Measurements from ENCODE around the gene CAMTA1.

The CAMTA1 gene

DNA sequence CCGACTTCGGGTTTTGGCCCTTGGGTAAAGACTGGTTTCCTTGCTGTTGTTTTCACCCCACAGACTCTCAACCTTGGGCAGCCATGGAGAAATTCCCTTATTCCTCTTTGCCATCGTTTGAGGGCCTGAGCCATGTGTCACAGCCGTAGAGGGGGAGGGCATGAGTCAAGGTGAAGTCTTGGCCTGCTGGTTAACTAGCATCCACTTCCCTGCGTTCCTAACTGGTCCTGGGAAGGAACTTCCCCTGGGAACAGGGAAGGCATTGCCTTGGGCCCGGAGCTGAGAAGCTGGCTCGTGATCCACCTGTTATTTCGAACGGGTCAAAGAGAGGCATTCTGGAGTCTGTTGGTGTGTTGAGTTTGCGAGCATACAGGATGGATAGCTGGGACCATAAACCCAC lies 464.9 kb downstream of the CAMTA1 start:
- DNase-seq, result no peak

DNA sequence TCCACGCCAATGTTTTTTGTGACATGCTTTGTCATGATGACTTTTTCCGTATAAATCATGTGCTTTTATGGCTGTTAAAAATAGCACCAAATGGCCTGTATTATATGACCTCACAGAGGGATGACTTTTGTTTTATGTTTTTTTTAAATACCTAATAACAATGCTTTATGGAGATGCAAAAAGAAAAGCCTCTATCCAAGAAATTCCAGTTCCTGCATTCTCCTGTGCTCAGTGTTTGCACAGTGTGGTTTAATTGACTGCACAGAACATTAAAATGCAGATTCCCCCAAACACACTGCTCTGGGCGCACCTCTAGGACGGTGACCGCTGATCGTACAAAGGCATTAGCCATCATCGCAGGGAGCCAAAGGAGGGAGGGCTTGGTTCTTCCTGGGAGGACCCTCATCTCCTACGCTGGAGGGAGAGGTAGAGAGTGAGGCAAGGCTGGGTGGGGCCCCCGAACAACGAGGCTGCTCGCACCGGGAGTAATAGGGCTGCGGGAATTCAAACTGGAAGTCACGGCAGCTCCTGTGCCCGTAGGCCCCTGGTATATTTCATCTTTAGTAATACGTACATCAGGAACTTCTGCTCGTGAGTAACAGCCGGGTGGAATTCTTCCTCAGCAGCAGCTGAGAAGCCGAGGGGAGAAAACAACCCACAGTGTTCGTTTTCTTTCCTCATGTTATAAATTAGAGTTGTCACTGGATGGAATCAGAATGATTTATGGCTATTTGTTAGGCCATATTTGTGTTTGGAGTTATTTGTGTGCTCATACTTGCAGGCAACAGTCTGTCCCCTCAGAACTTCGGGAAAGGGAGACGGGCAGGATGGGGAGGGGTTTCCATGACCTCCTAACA lies 465.6 kb downstream of the CAMTA1 start:
- DNase-seq, result no peak

DNA sequence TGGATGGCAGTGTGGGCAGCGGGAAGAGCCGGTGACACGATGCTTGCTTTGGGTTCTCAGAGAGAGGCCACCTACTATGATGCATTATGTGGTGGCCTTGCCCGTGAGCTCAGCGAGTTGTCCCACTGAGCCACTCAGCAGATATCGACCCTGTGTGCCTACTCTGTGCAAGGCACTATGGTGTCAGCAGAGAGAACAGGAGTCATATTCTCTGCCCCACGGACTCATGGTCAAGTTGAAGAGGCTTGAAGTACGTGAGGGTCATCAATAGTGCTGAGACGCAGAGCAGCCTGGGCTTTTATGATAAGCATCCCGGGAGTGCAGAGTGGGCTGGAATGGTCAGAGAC lies 466.2 kb downstream of the CAMTA1 start:
- no peak for DNase-seq

DNA sequence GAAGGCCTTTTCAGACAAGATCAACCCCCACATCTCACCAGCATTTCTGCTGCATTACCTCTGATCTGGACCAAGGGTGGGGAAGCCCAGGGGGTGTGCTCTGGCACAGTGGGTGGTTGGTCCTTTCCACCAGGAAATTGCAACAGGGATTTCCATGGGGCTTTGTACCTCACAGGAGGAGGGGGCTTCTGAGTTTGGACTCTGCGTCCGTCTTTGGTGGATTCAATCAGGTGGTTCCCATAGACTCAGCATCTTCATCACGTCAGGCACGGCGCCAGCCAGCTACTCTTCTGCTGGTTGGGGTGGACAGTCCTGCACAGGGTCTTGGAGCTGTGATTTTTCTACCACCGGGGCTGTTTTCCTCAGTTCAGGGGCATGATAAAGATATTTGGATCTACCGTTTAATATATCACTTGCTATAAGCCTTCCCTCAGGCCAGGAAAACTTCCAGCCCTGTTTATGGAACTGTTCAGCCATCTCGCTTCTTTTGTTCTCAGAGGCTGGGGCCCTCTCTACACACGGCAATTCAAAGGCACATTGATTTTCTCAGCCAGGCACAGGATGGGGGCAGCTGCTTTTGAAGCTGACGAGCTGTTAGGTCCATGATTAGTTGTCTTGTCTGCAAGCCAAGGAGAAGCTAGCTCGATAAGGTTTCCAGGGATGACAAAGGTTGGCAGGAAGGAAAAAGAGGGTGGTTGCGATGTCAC lies 467.3 kb downstream of the CAMTA1 start:
- no peak for DNase-seq

DNA sequence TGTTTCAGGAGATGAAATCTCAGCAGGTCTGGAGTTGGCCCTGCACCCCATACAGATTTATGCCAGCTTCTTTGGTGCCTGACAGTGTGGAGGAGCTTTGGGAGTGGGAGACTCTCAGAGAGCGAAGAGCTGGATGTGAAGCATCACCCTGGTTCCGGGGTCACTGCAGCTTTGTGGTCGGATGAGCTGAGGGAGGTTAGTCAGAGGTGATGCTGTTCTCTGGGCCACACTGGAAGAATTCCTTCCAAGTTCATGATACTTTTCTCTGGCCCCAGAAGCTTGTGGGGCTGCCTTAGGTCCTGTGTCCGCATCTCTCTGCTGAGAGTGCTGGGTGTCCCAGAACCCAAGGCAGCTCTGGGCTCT lies 467.8 kb downstream of the CAMTA1 start:
- no peak for DNase-seq

DNA sequence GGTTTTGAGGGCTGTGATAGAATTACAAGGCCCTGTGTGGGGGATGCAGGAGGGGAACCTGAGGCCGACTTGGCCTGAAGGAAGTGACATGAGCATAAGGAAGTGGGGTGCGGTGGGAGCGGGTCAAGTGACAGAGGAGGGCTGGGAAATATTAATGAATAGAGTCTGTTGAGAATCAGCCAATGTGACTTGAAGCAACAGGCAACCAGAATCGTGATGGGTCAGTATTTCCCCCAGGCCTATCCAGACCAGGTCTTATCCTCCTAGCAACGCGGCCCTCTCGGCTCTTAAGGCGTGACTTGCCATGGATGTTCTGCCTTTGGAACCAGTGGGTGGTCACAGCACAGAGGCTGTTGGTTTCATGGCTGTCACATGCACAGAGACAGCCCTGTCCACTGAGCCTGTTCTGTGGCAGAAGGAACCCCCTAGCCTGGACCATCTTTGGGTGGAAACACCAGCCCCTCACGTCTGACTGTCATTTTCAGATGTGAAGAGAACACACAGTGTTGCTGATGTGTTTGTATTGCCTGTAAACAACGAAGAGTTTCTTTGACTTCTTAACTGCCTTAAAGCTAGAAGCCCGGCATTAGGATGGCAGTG lies 468.8 kb downstream of the CAMTA1 start:
- no peak for DNase-seq

DNA sequence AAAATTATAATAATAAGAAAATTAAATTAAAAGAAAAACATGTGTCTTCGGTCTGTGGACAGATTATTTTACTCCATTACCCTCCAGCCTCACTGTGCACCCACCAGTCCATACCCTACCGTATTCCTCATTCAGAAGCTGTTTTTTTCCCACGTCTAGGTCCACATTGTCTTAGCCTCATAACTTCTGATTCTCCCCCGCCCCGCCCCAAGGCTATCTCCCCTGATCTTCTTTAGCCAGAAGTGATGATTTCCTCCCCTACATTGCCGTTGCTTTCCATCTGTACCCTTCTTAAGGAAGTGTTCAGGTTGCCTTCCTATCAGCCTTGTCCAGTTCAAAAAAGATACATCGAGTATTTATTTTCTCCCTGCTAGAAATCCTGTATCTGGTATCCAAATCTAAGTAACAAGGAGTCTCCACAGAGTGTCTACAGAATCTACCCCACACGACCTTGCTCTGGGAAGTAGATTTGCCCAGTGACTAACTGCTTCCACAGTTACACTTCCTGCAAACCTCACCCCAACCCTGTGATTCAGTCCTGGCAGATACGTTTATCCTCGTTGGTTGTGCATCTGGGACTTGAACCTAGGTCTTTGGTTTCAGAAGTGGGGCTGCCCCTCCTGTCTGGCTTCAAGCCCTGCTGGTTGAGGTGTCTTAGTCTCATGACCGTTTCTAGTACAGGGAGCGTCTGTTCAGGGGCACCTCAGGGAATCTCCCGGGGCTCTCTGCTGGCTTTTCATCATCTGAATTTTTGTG lies 470.2 kb downstream of the CAMTA1 start:
- DNase-seq, result no peak

DNA sequence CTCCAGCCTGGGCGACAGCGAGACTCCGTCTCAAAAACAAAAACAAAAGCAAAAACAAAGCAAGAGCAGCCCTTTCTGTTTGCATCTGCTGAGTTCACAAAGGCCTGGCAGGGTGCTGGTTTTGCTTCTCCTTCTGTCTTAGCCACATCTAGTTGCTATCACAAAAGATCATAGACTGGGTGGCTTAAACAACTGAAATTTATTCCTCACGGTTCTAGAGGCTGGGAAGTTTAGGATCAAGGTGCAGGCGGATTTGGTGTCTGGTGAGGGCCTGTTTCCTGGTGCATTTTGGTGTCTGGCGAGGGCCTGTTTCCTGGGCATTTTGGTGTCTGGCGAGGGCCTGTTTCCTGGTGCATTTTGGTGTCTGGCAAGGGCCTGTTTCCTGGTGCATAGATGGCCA lies 471.3 kb downstream of the CAMTA1 start:
- DNase-seq, result no peak

DNA sequence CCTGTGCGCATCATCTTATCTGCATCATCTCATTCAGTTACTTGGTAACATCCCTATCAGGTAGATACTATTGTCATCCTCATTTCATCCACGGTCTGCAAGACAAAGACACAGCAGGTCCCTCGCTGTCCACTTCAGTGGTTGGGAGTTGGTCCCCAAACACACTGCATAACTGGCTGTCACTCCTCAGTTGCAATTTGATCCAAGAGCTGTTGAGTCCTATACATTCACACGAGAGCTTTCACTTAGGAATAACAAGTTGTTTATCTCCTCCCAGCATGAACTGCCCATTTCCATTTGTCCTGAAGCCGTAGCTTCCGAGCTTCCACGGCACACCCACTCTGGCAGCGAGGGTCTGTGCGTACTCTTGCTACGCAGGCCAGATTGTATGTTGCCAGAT lies 472.0 kb downstream of the CAMTA1 start:
- DNase-seq, result no peak

DNA sequence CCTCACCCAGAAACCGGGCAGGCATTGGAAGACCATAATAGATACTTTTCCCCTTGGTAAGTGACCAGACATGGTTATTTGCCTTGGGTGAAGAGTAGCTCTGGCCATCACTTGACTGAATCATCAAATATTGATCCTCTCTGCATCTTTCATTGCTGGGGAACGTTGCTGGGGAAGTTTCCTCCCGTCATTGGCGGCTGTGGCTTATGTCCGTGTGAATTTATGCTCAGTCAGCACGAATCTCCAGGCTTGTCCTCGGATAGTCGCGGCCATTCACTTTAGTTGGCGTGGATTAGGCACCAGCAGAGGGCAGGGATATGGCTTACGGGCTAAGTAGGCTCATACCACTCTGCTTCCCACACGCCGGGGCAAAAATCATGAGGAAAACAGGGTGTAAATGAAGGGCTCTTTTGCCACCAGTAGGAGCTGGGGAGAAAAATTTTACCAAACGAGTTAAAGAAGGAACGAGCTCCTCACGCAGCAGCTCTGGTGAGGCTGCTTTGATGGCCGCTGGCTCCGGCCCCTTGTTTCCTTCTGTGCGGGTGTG lies 473.4 kb downstream of the CAMTA1 start:
- no peak for DNase-seq

DNA sequence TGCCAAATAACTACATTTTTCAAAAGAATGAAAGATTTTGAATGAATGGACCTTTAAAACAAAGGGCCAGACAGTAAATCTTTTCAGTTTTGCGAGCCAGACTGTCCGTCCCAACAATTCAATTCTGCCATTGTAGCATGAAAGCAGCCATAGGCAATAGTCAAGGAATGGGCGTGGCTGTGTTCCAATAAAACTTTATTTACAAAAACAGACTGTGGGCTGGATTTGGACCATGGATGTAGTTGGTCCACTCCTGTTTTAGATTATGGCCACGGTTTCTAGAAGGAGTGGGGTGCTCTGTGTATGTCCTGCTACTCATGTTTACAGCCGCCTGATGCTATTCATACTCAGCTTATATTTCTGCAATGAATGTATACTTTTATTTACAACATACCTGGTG lies 474.7 kb downstream of the CAMTA1 start:
- no peak for DNase-seq

DNA sequence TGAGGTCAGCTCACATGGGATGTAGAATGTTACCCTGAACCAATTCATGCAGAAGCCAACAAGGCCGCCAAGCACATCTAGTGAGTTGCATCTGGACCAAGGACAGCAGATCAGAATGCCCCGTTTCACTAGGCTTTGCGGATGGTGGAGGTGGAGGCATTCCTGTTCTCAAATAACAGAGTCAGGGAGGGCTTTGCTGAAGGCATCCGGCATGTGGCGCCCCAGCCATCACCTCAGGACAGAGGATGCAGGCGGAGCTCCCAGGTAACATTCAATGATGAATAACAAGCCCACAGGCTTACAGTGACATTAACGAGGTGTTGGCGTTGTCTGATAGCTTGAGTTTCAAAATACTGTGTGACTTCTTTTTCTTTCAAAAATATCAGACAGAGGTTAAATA lies 476.2 kb downstream of the CAMTA1 start:
- no peak for DNase-seq

DNA sequence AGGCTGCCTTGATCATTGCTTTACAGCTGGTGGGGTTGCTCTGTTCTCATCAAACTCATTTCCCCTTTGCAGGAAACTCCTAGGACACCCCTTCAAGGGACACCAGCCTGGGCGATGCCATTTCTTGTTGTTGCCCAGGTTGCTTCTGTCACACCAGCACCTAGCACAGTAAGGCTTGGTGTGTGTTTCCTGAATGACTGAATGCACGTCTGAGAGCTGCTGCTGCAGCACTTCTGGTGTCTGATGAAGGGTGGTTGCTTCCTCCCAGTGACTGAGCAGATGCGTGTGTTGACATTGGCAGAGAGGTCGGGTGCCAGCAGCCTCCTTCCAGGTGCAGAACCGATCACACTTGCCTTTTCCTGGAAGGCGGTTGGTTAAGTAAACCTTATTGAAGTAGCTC lies 477.4 kb downstream of the CAMTA1 start:
- DNase-seq, result no peak

DNA sequence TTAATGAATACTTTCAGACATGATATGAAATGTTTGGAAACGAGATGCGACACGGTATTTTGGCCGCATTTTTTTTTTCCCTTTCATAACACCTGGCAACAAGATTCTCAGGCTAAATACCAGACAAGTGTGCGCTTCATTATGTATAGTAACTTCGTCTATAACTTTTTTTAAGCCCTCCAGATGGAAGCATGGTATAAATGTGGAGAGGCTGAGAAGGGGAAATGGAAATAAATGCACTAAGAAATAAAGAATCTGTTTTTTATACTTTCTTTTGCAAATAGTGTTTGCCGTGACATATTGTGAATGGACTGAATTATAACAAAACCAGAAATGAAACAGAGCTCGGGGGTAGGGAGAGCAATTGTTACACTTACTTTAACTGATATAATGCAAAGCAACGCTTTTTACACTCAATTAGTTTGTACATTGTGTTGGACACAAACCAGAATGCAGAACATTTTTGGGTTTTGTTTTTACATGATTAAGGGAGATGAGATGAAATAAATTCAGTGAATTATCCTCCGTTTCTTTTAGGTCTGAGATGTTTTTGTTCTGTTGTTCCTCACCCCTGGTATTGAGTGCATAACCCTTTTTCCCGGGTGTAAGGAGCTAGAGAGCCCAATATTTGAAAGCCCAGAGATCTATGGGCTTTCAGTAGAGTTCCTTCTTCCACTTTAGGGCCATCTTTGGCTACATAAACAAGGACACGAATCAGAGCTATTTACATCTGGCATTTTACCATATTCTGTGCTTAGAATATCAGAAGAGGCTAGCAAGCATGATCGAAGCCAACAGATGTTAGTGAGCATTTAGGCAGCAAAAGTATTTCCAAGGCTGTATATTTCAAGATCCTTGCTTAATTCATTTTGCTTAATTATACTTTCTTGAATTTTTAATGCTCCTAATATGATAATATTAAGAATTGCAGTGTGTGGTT lies 478.0 kb downstream of the CAMTA1 start:
- DNase-seq, result no peak

DNA sequence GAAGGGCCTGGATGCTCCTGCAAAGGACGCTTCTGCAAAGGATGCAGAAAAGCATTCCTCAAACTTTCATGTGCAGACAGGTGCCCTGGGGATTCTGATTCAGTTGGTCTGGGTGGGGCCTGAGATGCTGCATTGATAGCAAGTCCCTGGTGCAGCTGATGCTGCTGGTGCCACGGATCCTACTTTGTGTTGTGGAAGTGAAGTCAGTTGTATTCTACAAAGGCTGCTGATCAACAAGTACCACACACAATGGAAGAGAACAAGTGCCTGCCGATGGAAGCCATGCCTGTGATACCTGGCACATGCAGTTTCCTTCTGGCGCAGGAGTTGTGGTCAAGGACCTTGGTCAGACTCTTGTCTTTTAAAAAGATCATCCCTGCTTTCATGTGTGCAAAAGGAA lies 478.8 kb downstream of the CAMTA1 start:
- no peak for DNase-seq

DNA sequence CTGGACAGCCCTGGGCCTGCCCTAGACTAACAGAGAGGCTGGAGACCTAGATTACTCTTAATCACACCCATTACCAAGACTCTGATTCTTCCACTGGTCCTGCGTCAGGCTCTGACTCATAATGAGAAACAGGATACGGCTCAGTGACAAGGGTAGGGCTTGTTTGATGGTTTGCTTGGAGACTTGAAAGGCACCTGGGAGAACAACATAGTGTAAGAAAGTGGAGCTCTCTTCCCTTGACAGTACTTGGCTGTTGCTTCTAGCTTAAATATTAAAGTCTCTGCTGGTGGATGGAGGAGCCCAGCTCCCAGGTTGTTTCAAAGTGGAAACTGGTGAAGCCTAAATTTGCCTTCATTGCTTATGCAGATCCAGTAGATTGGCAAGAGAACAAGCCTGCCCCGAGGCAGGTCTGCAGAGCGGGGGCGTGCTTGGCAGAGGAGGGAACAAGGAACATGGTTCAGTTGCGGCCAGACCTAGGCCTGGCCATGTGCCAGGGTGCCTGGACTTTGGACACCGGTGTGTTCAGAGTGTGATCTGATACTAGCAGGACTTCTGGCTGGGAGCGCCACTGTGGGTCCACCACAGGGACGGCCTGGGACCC lies 480.6 kb downstream of the CAMTA1 start:
- DNase-seq, result no peak

DNA sequence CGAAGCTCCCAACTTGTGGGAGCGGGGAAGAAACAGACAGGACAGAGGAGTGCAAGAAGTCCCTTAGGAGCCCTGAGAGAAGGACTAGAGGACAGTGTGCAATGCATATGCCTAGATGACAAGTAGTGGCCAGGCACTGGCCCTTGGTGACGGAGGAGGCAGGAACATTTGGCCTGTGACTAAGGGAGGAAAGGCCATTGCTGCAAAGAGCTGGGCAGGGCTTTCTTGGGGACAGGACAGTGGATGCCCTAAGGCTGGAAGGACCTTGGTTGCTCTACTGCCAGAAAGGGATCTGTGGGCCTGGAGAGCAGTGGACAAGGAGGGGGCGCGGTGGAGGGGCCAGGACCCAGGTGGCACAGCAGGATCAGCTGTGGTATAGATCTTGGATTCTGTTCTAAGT lies 481.3 kb downstream of the CAMTA1 start:
- no peak for DNase-seq

DNA sequence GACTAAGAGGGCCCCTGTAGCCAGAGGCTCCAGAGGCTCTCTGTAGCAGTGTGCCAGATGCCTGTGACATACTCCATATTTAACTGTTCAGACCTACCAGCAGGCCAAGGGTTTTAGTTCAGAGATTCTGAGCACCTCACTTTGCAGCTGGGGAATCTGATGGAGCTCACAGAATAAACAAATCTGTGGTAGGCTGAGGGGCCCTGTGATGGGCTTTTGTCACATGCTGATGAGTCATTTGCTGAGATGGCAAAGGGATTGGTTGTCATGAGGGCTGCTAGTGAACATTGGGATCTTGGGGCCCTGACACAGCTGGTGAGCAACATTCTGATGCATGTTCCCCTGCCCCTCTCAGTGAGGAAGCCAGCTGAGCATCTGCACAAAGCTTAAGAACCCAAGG lies 482.2 kb downstream of the CAMTA1 start:
- no peak for DNase-seq

DNA sequence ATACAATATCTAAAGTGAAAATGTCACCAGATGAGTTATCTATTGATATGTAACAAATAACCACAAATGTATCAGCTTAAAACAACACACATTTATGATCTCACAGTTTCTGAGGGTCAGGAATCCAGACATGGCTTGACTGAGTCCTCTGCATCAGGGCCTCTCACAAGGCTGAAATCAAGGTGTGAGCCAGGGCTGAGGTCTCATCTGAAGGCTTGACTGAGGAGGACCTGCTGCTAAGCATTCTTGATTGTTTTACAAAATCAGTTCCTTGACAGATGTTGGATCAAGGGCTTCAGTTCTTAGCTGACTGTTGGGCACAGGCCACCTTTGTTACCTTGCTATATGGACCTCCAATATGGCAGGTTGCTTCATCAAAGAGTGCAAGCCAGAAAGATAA lies 483.7 kb downstream of the CAMTA1 start:
- DNase-seq, result no peak

DNA sequence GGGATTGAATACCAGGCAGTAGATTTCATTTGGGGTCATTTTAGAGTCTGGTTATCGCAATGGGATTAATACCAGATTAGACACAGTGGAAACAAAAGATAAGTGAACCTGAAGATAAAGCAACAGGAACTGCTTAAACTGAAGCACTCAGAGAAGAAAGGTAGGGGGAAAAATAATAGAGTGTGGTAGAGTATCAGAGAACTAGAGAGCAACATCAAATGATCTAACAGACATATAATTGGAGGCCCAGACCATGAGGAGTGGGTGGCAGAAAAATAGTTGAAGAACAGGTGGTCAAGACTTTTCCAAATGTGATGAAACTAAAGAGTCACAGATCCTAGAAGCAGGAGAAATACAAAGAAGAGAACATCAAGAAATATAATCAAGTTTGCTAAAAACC lies 484.3 kb downstream of the CAMTA1 start:
- DNase-seq, result no peak

DNA sequence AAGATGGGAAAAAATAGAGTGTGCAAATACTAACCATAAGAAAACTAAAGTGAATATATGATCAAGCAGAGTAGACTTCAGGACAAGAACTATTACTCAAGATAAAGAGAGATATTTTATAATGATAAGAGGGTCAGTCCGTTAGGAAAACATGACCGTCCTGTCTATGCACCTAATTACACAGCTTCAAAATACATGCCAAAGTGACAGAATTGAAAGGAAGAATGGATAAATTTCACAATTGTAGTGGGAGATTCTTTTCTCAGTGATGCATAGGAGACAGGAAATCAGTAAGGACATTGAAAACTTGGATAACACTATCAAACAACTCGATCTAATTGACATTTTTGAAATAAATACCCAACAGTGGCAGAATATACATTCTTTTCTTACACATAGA lies 489.0 kb downstream of the CAMTA1 start:
- no peak for DNase-seq

DNA sequence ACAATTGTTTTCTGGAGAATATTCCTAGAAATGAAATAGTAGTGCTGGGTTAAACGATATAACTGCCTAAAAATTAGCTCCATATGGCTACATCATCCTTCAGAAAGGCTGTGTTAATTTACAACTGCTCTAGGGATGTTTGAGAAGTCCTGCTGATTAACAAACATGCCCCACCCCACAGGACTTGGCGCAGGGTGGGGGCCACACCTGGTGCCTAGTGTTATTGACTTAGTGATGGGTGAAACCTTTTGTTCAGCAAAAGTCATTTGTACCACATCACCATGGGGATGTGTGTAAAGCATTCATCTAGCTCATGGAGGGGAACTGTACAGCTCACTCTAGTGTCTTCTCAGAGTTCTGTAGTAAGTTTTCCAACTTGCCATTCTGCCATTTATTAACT lies 492.8 kb downstream of the CAMTA1 start:
- no peak for DNase-seq

Measured in Kasumi-1 (cell line).